ENCODE measurements around the gene EXOC3.

- peak in 2 of 5 experiments; percentile 18 to 52 for TF ChIP-seq CTCF (IDR thresholded peaks at IDR 0.05 in 4 of 5, conservative IDR thresholded peaks at IDR 0.05 in 1 of 5)
- TF ChIP-seq POLR2A (IDR thresholded peaks at IDR 0.05) = no peak
These were observed 11.8 kb upstream of the EXOC3 start for GRCh38 chr5:431001-431710.

Measured in gastrocnemius medialis (tissue), 4 donors.